Keratinocyte (primary cell): Measurements from ENCODE around the gene GSTCD.

Experiments
- EZH2 ChIP-seq: IDR thresholded peaks from one replicate; pipeline ENCODE4 v1.6.1; 2012; ENCODE audit warnings: inconsistent platforms, mild to moderate bottlenecking, low read length, moderate library complexity
- TF ChIP-seq, protein P1 (sequence below), 3 experiments: IDR thresholded peaks in 1 of 3; conservative IDR thresholded peaks in 1 of 3; optimal IDR thresholded peaks in 1 of 3; 2 replicates in 2 of 3; 3 replicates in 1 of 3; pipeline versions ENCODE3 to v1.5.1; 2011; ENCODE audit warnings: low read length in 3 of 3, mild to moderate bottlenecking in 3 of 3, moderate library complexity in 2 of 3, control low read depth in 1 of 3, inconsistent platforms in 1 of 3; ENCODE audit not compliant: insufficient read depth in 2 of 3; ENCODE audit errors: extremely low read depth in 1 of 3

DNA sequence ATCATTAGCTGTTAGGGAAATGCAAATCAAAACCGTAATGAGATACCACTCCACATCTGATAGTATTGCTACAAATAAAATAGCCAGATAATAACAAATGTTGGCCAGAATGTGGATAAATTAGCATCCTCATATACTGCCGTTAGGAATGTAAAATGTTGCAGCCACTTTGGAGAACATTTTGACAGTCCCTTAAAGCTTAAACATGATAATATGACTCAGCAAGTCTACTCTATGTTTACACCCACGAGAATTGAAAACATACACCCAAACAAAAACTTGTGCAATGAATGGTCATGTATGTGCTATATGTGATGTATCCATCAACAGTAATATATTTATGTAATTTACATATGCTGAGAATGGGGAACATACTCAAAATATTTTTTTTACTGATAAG lies 78.2 kb downstream of the GSTCD start:
- TF ChIP-seq, protein P1, sequence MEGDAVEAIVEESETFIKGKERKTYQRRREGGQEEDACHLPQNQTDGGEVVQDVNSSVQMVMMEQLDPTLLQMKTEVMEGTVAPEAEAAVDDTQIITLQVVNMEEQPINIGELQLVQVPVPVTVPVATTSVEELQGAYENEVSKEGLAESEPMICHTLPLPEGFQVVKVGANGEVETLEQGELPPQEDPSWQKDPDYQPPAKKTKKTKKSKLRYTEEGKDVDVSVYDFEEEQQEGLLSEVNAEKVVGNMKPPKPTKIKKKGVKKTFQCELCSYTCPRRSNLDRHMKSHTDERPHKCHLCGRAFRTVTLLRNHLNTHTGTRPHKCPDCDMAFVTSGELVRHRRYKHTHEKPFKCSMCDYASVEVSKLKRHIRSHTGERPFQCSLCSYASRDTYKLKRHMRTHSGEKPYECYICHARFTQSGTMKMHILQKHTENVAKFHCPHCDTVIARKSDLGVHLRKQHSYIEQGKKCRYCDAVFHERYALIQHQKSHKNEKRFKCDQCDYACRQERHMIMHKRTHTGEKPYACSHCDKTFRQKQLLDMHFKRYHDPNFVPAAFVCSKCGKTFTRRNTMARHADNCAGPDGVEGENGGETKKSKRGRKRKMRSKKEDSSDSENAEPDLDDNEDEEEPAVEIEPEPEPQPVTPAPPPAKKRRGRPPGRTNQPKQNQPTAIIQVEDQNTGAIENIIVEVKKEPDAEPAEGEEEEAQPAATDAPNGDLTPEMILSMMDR (optimal IDR thresholded peaks at IDR 0.05 in 1 of 3, IDR thresholded peaks at IDR 0.05 in 1 of 3, conservative IDR thresholded peaks at IDR 0.05 in 1 of 3; ENCODE audit: extremely low read depth in 1 of 3, insufficient read depth in 2 of 3, low read length in 3 of 3), result no peak
- no peak for TF ChIP-seq EZH2
